Chondrocyte (in vitro differentiated cells): ENCODE measurements around the gene TYRP1. TPM values are rescaled to one million over a fixed set of nuclear protein-coding genes. Genes with fewer than 3 reads are reported as not detected.

Experiments
- DNase-seq: peaks from one replicate; pipeline ENCODE4 v3.0.0; 2021; ENCODE audit warnings: mixed read lengths, low spot score
- H3K27ac Mint-ChIP-seq: one replicate; pipeline ENCODE4 v1.8.0; 2021; ENCODE audit warnings: mild to moderate bottlenecking, moderate library complexity, mixed read lengths; ENCODE audit not compliant: unreplicated experiment
- H3K27me3 Mint-ChIP-seq: 2 replicates; pipeline ENCODE4 v1.8.0; 2021; ENCODE audit warnings: low read depth, mixed read lengths
- H3K36me3 Mint-ChIP-seq: 2 replicates; pipeline ENCODE4 v1.8.0; 2021; ENCODE audit warnings: low read depth, mixed read lengths
- H3K4me1 Mint-ChIP-seq: 2 replicates; pipeline ENCODE4 v1.8.0; 2021; ENCODE audit warnings: low read depth, mild to moderate bottlenecking, mixed read lengths
- H3K4me3 Mint-ChIP-seq: one replicate; pipeline ENCODE4 v1.8.0; 2021; ENCODE audit warnings: mild to moderate bottlenecking, moderate library complexity, mixed read lengths; ENCODE audit not compliant: unreplicated experiment
- H3K9me3 Mint-ChIP-seq: 2 replicates; pipeline ENCODE4 v1.8.0; 2021; ENCODE audit warnings: low read depth, mixed read lengths
- total RNA-seq: library from RNA; stranded (reverse); gene quantifications from 3 replicates; pipeline ENCODE4 v1.2.1, GENCODE V29; 2021
- TF ChIP-seq, protein P1 (sequence below): fragments of 200-600 bp; sonication (generic); IDR thresholded peaks from 2 replicates; pipeline ENCODE4 v1.5.0; 2021; ENCODE audit warnings: antibody characterized with exemption, mild to moderate bottlenecking, moderate library complexity

TYRP1 gene
- total RNA-seq, 1 donor from 2014 or later, result 0.10 TPM

DNA sequence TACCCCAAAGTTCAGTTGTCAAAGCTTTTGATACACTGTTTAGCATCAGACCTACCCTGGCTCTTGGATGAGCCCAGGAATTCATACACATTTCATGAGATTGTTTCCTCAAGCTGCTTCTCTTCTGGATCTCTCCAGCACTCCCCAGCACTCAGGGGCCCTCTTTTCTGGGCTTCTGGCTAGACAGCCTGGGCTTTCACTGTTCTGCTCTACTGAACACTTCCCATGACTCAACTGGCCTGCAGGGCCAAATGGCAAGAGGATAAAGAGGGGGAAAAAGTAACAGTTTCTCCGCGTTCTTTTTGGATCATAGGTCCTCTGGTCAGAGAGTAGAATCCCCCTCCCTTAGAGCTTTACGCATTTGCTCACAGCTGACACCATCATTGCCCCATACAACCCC lies 60.7 kb downstream of the TYRP1 start:
- Mint-ChIP-seq H3K9me3 (peaks cover 11% of the 10 kb centered on the region), H3K27ac (no peak overlapping the region), H3K36me3 (no peaks in the 10 kb centered on the region), H3K4me1 (no peaks in the 10 kb centered on the region), H3K4me3 (no peak overlapping the region), H3K27me3 (no peaks in the 10 kb centered on the region)
- DNase-seq, result no peak
- TF ChIP-seq, protein P1, sequence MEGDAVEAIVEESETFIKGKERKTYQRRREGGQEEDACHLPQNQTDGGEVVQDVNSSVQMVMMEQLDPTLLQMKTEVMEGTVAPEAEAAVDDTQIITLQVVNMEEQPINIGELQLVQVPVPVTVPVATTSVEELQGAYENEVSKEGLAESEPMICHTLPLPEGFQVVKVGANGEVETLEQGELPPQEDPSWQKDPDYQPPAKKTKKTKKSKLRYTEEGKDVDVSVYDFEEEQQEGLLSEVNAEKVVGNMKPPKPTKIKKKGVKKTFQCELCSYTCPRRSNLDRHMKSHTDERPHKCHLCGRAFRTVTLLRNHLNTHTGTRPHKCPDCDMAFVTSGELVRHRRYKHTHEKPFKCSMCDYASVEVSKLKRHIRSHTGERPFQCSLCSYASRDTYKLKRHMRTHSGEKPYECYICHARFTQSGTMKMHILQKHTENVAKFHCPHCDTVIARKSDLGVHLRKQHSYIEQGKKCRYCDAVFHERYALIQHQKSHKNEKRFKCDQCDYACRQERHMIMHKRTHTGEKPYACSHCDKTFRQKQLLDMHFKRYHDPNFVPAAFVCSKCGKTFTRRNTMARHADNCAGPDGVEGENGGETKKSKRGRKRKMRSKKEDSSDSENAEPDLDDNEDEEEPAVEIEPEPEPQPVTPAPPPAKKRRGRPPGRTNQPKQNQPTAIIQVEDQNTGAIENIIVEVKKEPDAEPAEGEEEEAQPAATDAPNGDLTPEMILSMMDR, result no peak

DNA sequence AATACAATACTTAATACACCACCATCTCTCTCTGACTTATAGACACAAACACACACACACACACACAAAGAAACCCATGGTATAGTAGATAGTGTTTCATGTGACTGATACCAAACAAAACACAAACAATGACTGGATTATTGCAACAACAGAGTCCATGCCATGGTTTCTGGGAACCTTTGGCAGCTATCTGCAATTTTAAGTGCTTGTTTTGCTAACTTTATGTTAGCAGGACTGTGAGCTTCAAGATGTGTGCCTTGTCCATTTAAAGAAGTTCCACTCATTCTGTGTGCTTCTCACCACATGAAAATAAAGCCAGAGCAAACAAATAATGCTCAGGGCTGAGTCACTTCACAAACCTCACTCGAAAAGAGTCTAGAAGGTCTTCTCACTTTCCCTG lies 66.6 kb downstream of the TYRP1 start:
- Mint-ChIP-seq H3K27me3 (no peaks in the 10 kb centered on the region), H3K27ac (no peak overlapping the region), H3K4me1 (peaks cover 9% of the 10 kb centered on the region), H3K9me3 (no peaks in the 10 kb centered on the region), H3K4me3 (no peak overlapping the region), H3K36me3 (no peaks in the 10 kb centered on the region)
- TF ChIP-seq, protein P1, result no peak
- DNase-seq, result no peak

Other genes starting within 250 kb of the TYRP1 start
- 57.0 to 67.4 TPM (median 67.1 TPM) in 3 replicates for gene LURAP1L, start 81.6 kb downstream of the TYRP1 start, total RNA-seq